BE2C (cell line): ENCODE results near the gene SHISA8.

Experiments
- DNase-seq: peaks from one replicate; pipeline ENCODE4 v3.0.0-alpha.2; 2020
- H3K27me3 ChIP-seq: fragments of 250-450 bp; sonication (Bioruptor Pico); 2 replicates; pipeline ENCODE4 v1.5.1; 2020; ENCODE audit warnings: mild to moderate bottlenecking
- H3K36me3 ChIP-seq: fragments of 250-450 bp; sonication (Bioruptor Pico); 2 replicates; pipeline ENCODE4 v1.5.1; 2020; ENCODE audit warnings: mild to moderate bottlenecking
- H3K4me1 ChIP-seq: fragments of 250-450 bp; sonication (Bioruptor Pico); 2 replicates; pipeline ENCODE4 v1.5.1; 2020
- H3K4me3 ChIP-seq: 2 replicates; pipeline ENCODE4 v1.5.1; 2011; ENCODE audit warnings: low read depth, low read length
- H3K9me3 ChIP-seq: fragments of 250-450 bp; sonication (Bioruptor Pico); 2 replicates; pipeline ENCODE4 v1.5.1; 2020
- CTCF ChIP-seq: IDR thresholded peaks from 2 replicates; pipeline ENCODE4 v1.5.1; 2012; ENCODE audit warnings: mild to moderate bottlenecking, low read depth, low read length

Gene SHISA8

GRCh38 chr22:41917375-41917902 lies 2.6 kb upstream of the SHISA8 start:
- Histone ChIP-seq H3K4me3 (no peak overlapping the region), H3K36me3 (no peaks in the 10 kb centered on the region), H3K4me1 (no peaks in the 10 kb centered on the region), H3K27me3 (peaks cover 57% of the 10 kb centered on the region), H3K9me3 (no peaks in the 10 kb centered on the region)
- DNase-seq: no peak
- no peak for TF ChIP-seq CTCF

GRCh38 chr22:41916745-41917358 lies 2.0 kb upstream of the SHISA8 start:
- Histone ChIP-seq H3K4me3 (no peak overlapping the region), H3K36me3 (no peaks in the 10 kb centered on the region), H3K4me1 (no peaks in the 10 kb centered on the region), H3K27me3 (peaks cover 63% of the 10 kb centered on the region), H3K9me3 (no peaks in the 10 kb centered on the region)
- no peak for TF ChIP-seq CTCF
- DNase-seq: no peak

- H3K36me3 ChIP-seq: no peaks in the 10 kb centered on the region
- no peak overlapping the region for H3K4me3 ChIP-seq
- H3K27me3 ChIP-seq: peaks cover 72% of the 10 kb centered on the region
- no peaks in the 10 kb centered on the region for H3K9me3 ChIP-seq
- no peak for TF ChIP-seq CTCF
- H3K4me1 ChIP-seq: no peaks in the 10 kb centered on the region
- no peak for DNase-seq
Measured at GRCh38 chr22:41915786-41916493, 1.1 kb upstream of the SHISA8 start.

GRCh38 chr22:41914611-41915034 lies 251 bp downstream of the SHISA8 start:
- no peaks in the 10 kb centered on the region for H3K9me3 ChIP-seq
- TF ChIP-seq CTCF: no peak
- H3K4me3 ChIP-seq: no peak overlapping the region
- DNase-seq: no peak
- no peaks in the 10 kb centered on the region for H3K36me3 ChIP-seq
- no peaks in the 10 kb centered on the region for H3K4me1 ChIP-seq
- peaks cover 86% of the 10 kb centered on the region for H3K27me3 ChIP-seq

GRCh38 chr22:41913842-41914534 lies 886 bp downstream of the SHISA8 start:
- DNase-seq: no peak
- no peak overlapping the region for H3K4me3 ChIP-seq
- no peaks in the 10 kb centered on the region for H3K4me1 ChIP-seq
- H3K27me3 ChIP-seq: peaks cover 92% of the 10 kb centered on the region
- H3K9me3 ChIP-seq: no peaks in the 10 kb centered on the region
- no peak for TF ChIP-seq CTCF
- H3K36me3 ChIP-seq: no peaks in the 10 kb centered on the region
